ENCODE results near the gene SYNJ2. TPM values are rescaled to one million over a fixed set of nuclear protein-coding genes. Genes with fewer than 3 reads are reported as not detected.

Gene SYNJ2
- total RNA-seq, 2 experiments from 2014 or later = 34.6 to 38.0 TPM

DNA sequence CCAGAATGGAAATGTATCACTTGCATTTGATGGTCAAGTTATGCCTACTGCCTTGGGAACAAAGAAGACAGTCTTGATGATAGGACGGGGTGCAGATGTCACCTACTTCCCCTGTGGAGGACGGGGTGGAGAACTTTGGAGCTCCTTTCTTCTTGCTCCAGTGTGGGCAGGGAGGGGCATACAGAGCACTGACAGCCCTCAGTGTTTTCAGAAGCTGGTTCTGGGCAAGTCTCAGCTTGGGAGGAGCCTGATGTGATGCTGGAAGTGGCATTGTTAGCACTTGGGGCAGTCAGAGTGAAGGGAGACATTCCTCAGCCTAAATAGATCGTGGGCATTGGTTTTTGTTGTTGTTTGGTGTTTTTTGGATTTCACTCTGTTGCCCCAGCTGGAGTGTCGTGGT lies 59.7 kb downstream of the SYNJ2 start:
- no peak overlapping the region for H3K27ac Mint-ChIP-seq
- POLR2A ChIA-PET = no interaction called here
- H3K9me3 ChIP-seq (ENCODE audit: control insufficient read depth in 1 of 2, insufficient read depth in 1 of 2, low read length in 2 of 2) = no peaks in the 10 kb centered on the region

DNA sequence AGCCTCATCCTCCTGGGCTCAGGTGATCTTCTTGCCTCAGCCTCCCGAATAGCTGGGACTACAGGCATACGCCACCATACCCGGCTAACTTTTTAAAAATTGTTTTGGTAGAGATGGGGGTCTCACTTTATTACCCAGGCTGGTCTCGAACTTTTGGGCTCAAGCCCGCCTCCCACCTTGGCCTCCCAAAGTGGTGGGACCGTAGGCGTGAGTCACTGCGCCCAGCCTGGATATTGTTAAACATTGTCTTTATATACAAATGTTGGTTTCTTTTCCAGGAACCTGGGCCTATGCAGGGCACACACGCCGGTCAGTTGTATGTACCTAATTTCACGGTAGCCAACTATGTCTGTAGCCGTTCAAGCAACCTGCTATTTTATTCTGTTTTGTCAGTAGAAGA lies 60.1 kb downstream of the SYNJ2 start:
- no peak for DNase-seq
- ChIA-PET CTCF (interaction anchor here (0.8 to 1.6 kb wide), 2 partner anchors 16 to 27 kb away, joined by 3 to 4 read pairs; no protein-coding TSS in a partner anchor), POLR2A (no interaction called here)
- peaks cover 37% of the 10 kb centered on the region for H3K4me1 Mint-ChIP-seq (ENCODE audit: low read depth)
- H3K4me3 ChIP-seq (ENCODE audit: low read length) = no peak overlapping the region
- no peaks in the 10 kb centered on the region for H3K27me3 Mint-ChIP-seq
- H3K36me3 Mint-ChIP-seq (ENCODE audit: low read depth) = peaks cover 72% of the 10 kb centered on the region
- H3K27me3 ChIP-seq (ENCODE audit: control insufficient read depth in 1 of 2, insufficient read depth in 2 of 2, low read length in 2 of 2) = no peaks in the 10 kb centered on the region
- no peaks in the 10 kb centered on the region for H3K9me3 Mint-ChIP-seq
- H3K4me3 Mint-ChIP-seq = no peak overlapping the region
- intact Hi-C loops (cut with DNase I, micrococcal nuclease) = no loop called here
- ATAC-seq (ENCODE audit: poor library complexity) = no peak
- no peak overlapping the region for H3K27ac Mint-ChIP-seq
- no peak overlapping the region for H3K27ac ChIP-seq (ENCODE audit: low read depth in 1 of 2, low read length in 2 of 2)
- TF ChIP-seq, protein P1, sequence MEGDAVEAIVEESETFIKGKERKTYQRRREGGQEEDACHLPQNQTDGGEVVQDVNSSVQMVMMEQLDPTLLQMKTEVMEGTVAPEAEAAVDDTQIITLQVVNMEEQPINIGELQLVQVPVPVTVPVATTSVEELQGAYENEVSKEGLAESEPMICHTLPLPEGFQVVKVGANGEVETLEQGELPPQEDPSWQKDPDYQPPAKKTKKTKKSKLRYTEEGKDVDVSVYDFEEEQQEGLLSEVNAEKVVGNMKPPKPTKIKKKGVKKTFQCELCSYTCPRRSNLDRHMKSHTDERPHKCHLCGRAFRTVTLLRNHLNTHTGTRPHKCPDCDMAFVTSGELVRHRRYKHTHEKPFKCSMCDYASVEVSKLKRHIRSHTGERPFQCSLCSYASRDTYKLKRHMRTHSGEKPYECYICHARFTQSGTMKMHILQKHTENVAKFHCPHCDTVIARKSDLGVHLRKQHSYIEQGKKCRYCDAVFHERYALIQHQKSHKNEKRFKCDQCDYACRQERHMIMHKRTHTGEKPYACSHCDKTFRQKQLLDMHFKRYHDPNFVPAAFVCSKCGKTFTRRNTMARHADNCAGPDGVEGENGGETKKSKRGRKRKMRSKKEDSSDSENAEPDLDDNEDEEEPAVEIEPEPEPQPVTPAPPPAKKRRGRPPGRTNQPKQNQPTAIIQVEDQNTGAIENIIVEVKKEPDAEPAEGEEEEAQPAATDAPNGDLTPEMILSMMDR (IDR thresholded peaks at IDR 0.05) = no peak
- H3K4me1 ChIP-seq (ENCODE audit: insufficient read depth, low read length) = peaks cover 21% of the 10 kb centered on the region
- H3K9me3 ChIP-seq (ENCODE audit: control insufficient read depth in 1 of 2, insufficient read depth in 1 of 2, low read length in 2 of 2) = no peaks in the 10 kb centered on the region
- peaks cover 45% of the 10 kb centered on the region for H3K36me3 ChIP-seq (ENCODE audit: insufficient read depth, low read length)

More for the DNA sequence above, 59.7 kb downstream of the SYNJ2 start:
- H3K36me3 ChIP-seq (ENCODE audit: insufficient read depth, low read length) = peaks cover 46% of the 10 kb centered on the region
- H3K27ac ChIP-seq (ENCODE audit: low read depth in 1 of 2, low read length in 2 of 2) = no peak overlapping the region
- intact Hi-C loops (cut with DNase I, micrococcal nuclease) = no loop called here
- Mint-ChIP-seq H3K27me3 (no peaks in the 10 kb centered on the region), H3K4me3 (no peak overlapping the region), H3K9me3 (no peaks in the 10 kb centered on the region), H3K4me1 (ENCODE audit: low read depth) (peaks cover 33% of the 10 kb centered on the region), H3K36me3 (ENCODE audit: low read depth) (peaks cover 75% of the 10 kb centered on the region)
- no peak overlapping the region for H3K4me3 ChIP-seq (ENCODE audit: low read length)
- TF ChIP-seq, protein P1 (IDR thresholded peaks at IDR 0.05) = no peak
- H3K4me1 ChIP-seq (ENCODE audit: insufficient read depth, low read length) = peaks cover 17% of the 10 kb centered on the region
- CTCF ChIA-PET = interaction anchor here (0.8 kb wide), 1 partner anchor 26 kb away, joined by 3 read pairs; no protein-coding TSS in a partner anchor
- H3K27me3 ChIP-seq (ENCODE audit: control insufficient read depth in 1 of 2, insufficient read depth in 2 of 2, low read length in 2 of 2) = no peaks in the 10 kb centered on the region
- DNase-seq (no peak), ATAC-seq (ENCODE audit: poor library complexity) (no peak)

DNA sequence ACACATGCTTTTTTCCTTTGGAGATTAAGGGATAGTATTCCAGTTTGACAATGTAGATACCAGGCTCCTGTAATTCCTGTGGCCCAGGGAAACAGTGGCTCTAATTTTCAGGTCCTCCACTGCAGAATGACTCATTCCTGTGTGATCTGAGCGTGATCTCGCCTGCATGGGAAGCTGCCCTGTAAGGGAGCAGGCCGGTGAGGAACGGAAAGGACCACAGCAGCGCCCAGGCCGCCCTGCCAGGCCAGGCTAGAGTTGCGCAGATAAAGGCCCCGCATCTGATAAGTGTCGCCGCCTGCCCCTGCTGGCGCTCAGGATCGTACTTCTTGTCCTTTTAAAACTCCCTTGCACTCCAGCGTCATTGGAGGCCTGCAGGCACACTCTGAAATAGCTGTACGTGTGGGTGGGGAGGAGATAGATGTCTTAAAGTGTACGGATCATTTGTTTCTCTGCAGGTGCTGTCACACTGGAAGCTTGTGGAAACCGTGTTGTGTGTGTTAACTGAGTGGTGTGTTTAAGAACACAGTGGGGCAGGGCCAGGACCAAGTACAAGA lies 60.7 kb downstream of the SYNJ2 start:
- Mint-ChIP-seq H3K4me3 (no peak overlapping the region), H3K36me3 (ENCODE audit: low read depth) (peaks cover 72% of the 10 kb centered on the region), H3K4me1 (ENCODE audit: low read depth) (peaks cover 42% of the 10 kb centered on the region), H3K9me3 (no peaks in the 10 kb centered on the region), H3K27me3 (no peaks in the 10 kb centered on the region), H3K27ac (no peak overlapping the region)
- Histone ChIP-seq H3K4me1 (ENCODE audit: insufficient read depth, low read length) (peaks cover 26% of the 10 kb centered on the region), H3K36me3 (ENCODE audit: insufficient read depth, low read length) (peaks cover 42% of the 10 kb centered on the region), H3K27me3 (ENCODE audit: control insufficient read depth in 1 of 2, insufficient read depth in 2 of 2, low read length in 2 of 2) (no peaks in the 10 kb centered on the region), H3K27ac (ENCODE audit: low read depth in 1 of 2, low read length in 2 of 2) (no peak overlapping the region), H3K9me3 (ENCODE audit: control insufficient read depth in 1 of 2, insufficient read depth in 1 of 2, low read length in 2 of 2) (no peaks in the 10 kb centered on the region), H3K4me3 (ENCODE audit: low read length) (no peak overlapping the region)
- TF ChIP-seq, protein P1 (IDR thresholded peaks at IDR 0.05) = no peak
- ChIA-PET CTCF (interaction anchor here (1.6 kb wide), 1 partner anchor 16 kb away, joined by 4 read pairs; no protein-coding TSS in a partner anchor), POLR2A (interaction anchor here (0.9 kb wide), 1 partner anchor 12 kb away, joined by 3 read pairs; no protein-coding TSS in a partner anchor)
- DNase-seq (no peak), ATAC-seq (ENCODE audit: poor library complexity) (no peak)
- intact Hi-C loops (cut with DNase I, micrococcal nuclease) = no loop called here

Data from CD4-positive, alpha-beta T cell (primary cell).